NCI-H1048 (cell line): ENCODE data around the gene ABCD3.
"Not testable (repeated sequence)": the region's sequence is repeated elsewhere in the genome, so short reads cannot be mapped to it uniquely, and the experiment has no call there.

ENCODE experiments used
- DNase-seq: peaks from one replicate; lab custom pipeline; 2025; lab: John Stamatoyannopoulos, UW

Gene ABCD3

DNA sequence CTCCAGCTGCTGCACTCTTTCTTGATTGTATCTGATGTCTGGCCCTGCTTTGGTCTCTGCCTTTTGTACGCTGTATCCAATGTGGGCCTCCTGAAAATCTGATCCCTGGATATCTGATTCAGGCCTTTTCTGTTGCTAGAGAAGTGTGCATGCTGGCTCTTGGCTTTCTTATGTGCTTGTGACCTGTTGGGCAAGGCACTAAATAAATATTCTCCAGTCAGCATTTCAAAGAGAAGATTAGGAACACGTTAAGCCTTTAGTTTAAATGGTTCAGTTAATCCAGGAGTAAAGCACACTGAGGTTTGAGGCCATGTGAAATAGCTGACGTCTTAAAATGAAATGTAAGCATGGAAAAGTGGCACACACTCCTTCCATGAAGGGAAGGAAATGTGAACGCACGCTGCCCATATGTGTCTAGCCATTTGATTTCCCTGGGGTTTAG, 132.6 kb downstream of the ABCD3 start:
- DNase-seq = no peak

DNA sequence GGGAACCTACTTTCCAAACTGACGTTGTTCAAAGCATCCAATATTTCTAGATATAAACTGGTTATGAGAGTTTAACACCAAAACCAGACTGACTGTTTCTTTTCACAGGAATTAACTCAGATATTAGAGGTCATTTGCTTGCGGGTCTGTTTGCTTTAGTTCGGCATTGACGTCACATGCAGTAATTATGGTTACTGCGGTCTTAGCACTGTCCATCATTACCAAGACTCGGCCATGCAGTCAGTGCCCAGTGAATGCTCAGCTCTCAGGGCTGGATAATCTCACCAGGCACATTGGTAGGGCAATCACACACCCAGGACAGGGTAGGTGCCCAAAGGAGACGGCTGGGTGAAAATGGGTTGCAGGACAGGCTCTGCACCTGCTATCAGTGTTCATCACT, 133.3 kb downstream of the ABCD3 start:
- no peak for DNase-seq

DNA sequence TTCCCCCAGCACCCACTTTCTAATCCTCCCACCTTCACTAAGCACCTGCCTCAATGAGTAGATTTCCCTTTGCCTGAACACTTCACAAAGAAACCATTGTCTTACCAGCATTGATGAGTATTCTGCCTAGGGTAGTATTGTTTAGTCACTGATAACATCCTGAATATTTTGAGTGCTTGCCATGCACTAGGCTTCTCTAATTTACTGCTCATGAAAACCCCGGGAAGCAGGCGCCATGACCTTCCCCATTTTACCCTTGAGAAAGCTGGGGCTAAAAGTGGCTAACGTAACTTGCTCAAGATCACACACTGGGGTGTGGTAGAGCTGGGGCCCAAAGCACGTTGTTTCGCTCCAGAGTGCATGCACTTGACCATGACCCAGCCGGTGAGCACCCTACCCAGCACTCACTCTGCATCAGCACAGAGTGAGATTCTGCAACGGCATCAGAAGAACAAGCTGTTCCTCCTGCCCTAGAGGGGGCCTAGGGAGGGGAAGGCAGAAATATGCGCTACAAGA, 133.9 kb downstream of the ABCD3 start:
- no peak for DNase-seq

DNA sequence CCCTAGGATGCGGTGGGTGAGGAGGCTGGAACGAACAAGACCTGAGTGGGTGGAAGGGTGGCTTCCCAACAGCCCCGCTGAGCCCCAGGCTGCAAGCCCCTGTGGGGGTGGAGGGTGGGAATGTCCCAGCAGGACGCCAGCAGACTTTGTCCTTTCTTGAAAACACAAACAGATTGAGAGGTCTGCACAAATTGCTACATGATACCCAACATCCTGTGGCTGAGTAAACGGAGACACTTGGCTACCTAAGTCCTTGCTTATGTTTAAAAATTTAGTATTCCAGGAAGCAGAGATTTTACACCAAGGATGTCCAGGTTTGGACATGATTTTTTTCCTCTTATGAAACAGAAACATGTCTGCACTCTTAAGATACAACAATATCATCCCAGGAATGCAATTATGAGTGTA, 135.1 kb downstream of the ABCD3 start:
- DNase-seq = no peak

DNA sequence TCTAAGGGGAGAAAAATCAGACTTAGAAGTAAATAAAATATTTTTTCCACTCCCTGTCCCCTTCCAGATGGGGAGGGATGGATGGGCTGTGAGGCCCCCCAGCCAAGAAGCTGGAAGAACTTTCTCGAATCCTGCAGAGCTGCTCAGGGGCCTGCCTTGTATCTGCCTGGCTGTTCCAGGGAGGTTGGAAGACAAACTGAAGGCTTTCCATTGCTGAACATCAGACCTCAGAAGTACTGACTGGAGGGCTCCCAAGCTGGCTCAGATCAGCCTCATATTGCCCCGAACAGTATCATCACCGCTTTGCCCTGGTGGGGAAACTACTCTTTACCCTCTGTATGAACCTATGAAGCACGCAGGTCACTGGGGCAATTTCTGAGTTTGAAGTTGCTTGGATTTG, 135.7 kb downstream of the ABCD3 start:
- no peak for DNase-seq

DNA sequence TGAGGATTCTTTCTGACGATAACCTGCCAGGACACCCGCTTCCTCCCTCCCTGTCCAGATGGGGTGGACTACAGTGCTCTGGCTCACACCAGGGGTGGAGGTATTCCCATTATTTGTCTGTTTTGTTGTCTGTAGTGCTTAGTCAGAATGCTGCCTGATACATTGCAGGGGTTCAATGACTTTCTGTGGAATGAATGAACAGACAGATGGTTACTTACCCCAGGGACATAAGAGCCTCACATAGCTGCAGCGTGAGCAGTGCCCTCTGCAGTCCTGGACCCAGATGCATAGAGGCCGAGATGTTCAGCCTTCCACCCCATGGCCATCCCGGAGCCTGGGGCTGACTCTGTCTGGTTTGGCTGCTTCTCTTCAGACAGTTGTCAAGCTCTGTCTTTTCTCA, 136.4 kb downstream of the ABCD3 start:
- DNase-seq = no peak

DNA sequence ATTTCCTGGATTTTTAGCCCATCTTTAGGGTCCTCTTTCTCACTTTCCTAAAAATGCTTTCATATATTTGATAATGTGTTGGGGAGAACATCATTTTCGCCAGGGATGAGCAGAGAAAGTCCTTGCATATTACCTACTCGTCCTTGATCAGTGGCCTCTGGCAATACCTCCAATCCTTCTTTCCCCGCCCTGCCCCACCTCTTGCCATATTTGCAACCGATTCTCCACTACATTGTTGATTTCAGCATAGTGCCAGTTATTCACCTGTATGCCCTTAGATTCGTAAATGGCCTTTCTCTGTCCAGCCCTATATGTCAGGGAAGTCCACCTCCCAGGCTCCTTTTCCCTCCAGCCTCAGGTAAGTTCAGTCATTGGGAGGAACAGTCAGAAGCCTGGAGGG, 136.9 kb downstream of the ABCD3 start:
- no peak for DNase-seq

DNA sequence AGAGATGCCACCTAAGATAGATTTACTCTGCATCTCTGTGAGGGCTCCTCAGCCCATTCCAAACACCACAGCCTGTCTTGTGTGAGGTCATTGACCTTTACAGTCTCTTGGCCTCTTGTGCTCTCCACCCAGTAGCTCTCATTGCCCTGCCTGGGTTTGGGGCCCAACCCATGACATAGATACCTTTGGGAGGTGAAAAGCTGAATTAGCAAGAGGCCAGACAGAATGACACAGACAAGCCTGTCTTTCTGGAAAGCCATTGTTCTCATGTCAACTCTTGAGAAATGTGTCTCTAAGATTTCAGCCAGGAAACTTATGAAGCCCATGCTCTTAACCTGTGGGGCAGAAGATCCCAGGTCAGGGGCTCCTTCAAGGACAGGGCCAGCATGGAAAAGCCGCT, 141.7 kb downstream of the ABCD3 start:
- DNase-seq = no peak

DNA sequence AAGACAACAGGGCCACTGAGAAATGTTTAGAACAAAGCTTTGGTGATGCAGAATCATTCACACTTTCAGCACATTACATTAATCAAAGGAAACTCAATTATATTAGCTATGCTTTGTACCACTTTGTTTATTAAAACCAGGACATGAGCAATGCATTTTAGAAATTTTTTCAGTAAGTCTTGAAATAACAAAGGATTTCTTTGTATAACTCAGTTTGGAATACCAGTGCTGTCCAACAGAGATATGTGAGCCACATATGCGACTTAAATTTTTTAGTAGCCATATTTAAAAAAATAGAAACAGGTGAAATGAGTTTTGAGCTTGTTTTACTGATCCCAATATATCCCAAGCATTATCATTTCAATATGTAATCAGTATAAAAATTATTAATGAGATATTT, 142.1 kb downstream of the ABCD3 start:
- DNase-seq = no peak

DNA sequence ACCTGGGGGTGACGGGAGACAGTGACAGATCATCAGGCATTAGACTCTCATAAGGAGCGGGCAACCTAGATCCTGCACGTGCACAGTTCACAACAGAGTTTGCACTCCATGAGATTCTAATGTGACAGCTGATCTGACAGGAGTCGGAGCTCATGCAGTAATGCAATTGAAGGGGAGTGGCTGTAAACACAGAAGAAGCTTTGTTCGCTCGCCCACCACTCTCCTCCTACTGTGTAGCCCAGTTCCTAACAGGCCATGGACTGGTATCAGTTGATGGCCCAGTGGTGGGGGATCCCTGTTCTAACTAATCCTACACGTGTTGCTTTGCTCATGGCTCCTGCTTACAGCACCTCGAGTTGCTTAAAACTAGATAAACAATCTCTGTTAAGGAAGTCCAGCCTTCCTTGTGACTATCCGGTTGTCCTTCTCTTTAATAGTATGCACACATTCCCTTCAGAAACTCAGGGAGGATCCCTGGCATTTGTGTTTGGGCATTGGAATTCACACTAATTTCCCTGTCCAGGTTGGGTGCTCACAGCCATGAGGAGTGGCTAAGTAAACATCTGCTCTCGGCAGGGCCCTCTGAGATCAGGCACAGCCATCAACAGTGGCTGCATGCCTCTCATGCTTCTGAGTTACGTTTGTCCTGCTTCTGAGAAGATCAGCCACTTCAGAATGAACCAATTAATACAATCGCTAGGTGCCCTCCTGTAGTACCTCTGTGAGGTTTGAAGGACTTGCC, 144.5 kb downstream of the ABCD3 start:
- DNase-seq = no peak

DNA sequence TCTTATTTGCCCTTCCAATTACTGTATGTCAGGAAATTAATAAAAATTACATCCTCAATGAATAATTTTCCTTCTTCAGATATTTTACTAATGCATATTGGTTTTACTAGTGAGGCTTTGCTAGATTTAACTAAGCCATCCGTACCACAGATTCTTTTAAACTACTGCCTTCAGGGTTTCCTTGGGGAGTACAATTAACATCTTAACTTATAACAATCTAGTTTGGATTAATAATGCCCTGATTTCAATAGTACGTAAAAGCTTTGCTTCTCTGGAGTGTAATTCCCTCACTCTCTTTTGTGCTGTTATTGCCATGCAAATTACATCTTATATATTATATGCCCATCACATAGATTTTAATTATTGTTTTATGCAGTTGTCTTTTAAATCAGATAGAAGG, 147.7 kb downstream of the ABCD3 start:
- DNase-seq = no peak

DNA sequence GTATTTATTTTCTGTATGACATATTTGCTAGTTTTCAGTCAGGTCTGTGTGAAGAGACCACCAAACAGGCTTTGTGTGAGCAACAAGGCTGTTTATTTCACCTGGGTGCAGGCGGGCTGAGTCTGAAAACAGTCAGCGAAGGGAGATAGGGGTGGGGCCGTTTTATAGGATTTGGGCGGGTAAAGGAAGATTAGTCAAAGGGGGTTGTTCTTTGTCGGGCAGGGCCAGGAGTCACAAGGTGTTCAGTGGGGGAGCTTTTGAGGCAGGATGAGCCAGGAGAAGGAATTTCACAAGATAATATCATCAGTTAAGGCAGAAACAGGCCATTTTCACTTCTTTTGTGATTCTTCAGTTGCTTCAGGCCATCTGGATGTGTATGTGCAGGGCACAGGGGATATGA, 148.2 kb downstream of the ABCD3 start:
- not testable (repeated sequence) for DNase-seq

DNA sequence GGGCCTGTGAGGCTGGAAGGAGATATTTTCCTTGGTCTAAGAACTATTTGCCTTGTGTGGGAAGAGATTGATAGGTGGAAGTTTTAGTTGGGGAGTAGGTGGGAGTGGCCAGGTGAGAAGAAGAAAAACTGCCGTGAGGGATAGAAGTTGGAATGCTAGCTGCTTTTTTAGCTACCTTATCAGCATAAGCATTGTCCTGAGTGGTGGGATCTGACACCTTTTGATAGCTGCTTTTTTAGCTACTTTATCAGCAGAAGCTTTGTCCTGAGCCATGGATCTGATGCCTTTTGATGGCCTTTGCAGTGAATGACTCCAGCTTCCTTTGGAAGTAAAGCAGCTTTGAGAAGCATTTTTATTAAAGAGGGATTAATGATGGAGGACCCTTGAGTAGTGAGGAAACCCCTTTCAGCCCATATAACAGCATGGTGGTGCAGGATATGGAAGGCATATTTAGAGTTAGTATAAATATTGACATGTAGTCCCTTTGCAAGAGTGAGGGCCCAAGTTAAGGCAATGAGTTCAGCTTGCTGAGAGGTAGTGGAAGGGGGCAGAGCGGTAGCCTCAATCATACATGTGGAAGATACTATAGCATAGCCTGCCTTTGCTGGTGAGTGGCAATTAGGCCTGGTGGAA, 149.9 kb downstream of the ABCD3 start:
- not testable (repeated sequence) for DNase-seq
